ENCODE data around the gene DEAF1.

- no peak for TF ChIP-seq CTCF (conservative IDR thresholded peaks at IDR 0.05 in 1 of 2, IDR thresholded peaks at IDR 0.05 in 1 of 2; ENCODE audit: extremely low read depth in 1 of 2, insufficient read depth in 1 of 2, low read depth in 1 of 2, low read length in 2 of 2)
- TF ChIP-seq EZH2 (IDR thresholded peaks at IDR 0.05; ENCODE audit: borderline replicate concordance, low read length), result no peak
These were observed 76.9 kb downstream of the DEAF1 start for GRCh38 chr11:617912-618682.
